ENCODE results near the gene OR1B1.

GRCh38 chr9:122642226-122642625 lies 15.2 kb downstream of the OR1B1 start:
- TF ChIP-seq CTCF (IDR thresholded peaks at IDR 0.05), result no peak
- no peak for TF ChIP-seq POLR2A (IDR thresholded peaks at IDR 0.05)
